GM20000 (cell line): ENCODE data around the gene TNS3.

Source experiments
- DNase-seq: peaks from one replicate; pipeline ENCODE4 v3.0.0; 2012; ENCODE audit warnings: low spot score
- CTCF ChIP-seq: IDR thresholded peaks from 2 replicates; pipeline ENCODE4 v1.5.1; 2012; ENCODE audit warnings: mild to moderate bottlenecking, control low read depth; ENCODE audit errors: extremely low read depth, missing control alignments

Gene TNS3

GRCh38 chr7:47584536-47584895 lies 2.6 kb upstream of the TNS3 start:
- no peak for TF ChIP-seq CTCF
- no peak for DNase-seq

- TF ChIP-seq CTCF: no peak
- DNase-seq: no peak
Measured at GRCh38 chr7:47583739-47584535, 2.0 kb upstream of the TNS3 start.

- TF ChIP-seq CTCF: no peak
- DNase-seq: no peak
Measured at GRCh38 chr7:47582764-47583738, 1.1 kb upstream of the TNS3 start.

- TF ChIP-seq CTCF: no peak
- DNase-seq: no peak
Measured at GRCh38 chr7:47581438-47581803, 490 bp downstream of the TNS3 start.

GRCh38 chr7:47580811-47581331 lies 1.0 kb downstream of the TNS3 start:
- TF ChIP-seq CTCF: no peak
- DNase-seq: no peak

GRCh38 chr7:47580175-47580706 lies 1.7 kb downstream of the TNS3 start:
- TF ChIP-seq CTCF: no peak
- DNase-seq: no peak
